HEK293T (cell line): Measurements from ENCODE around the gene NFATC1.

Experiments
- CTCF ChIA-PET: fragments of 350-600 bp; formaldehyde crosslinking; extraction: SDS; loops from one replicate; lab custom pipeline; 2021; ENCODE audit warnings: antibody characterized with exemption, inconsistent platforms; lab: Yijun Ruan, JAX
- POLR2A ChIA-PET: fragments of 350-600 bp; formaldehyde crosslinking; extraction: SDS; loops from one replicate; lab custom pipeline; 2020; ENCODE audit warnings: antibody characterized with exemption, inconsistent platforms; lab: Yijun Ruan, JAX
- DNase-seq: peaks from one replicate; pipeline ENCODE4 v3.0.0; 2012; ENCODE audit warnings: mixed read lengths; ENCODE audit errors: extremely low spot score
- ARNT ChIP-seq: fragments of 450-650 bp; IDR thresholded peaks from 2 replicates; pipeline ENCODE4 v1.6.1; 2017; ENCODE audit warnings: mild to moderate bottlenecking
- BHLHE40 ChIP-seq: fragments of 450-650 bp; IDR thresholded peaks from 2 replicates; pipeline ENCODE4 v1.6.1; 2016; ENCODE audit warnings: mild to moderate bottlenecking, moderate library complexity, borderline replicate concordance
- CTBP1 ChIP-seq: fragments of 450-650 bp; IDR thresholded peaks from 2 replicates; pipeline ENCODE4 v1.6.1; 2016; ENCODE audit warnings: borderline replicate concordance
- ELF4 ChIP-seq: fragments of 450-650 bp; IDR thresholded peaks from 2 replicates; pipeline ENCODE4 v1.6.1; 2017; ENCODE audit warnings: antibody characterized with exemption
- FOXA1 ChIP-seq: fragments of 450-650 bp; IDR thresholded peaks from 2 replicates; pipeline ENCODE4 v1.6.1; 2016; ENCODE audit warnings: mild to moderate bottlenecking
- FOXK2 ChIP-seq: fragments of 450-650 bp; IDR thresholded peaks from 2 replicates; pipeline ENCODE4 v1.6.1; 2016; ENCODE audit warnings: mild to moderate bottlenecking
- FOXM1 ChIP-seq: fragments of 450-650 bp; IDR thresholded peaks from 2 replicates; pipeline ENCODE4 v1.6.1; 2017; ENCODE audit warnings: mild to moderate bottlenecking, borderline replicate concordance
- HDGF ChIP-seq: fragments of 450-650 bp; IDR thresholded peaks from 2 replicates; pipeline ENCODE4 v1.6.1; 2017; ENCODE audit warnings: antibody characterized with exemption, borderline replicate concordance
- L3MBTL2 ChIP-seq: fragments of 450-650 bp; conservative IDR thresholded peaks from 2 replicates; pipeline ENCODE4 v1.6.1; 2016; ENCODE audit warnings: mild to moderate bottlenecking
- LEF1 ChIP-seq: fragments of 450-650 bp; IDR thresholded peaks from 2 replicates; pipeline ENCODE4 v1.6.1; 2017; ENCODE audit warnings: mild to moderate bottlenecking, borderline replicate concordance
- NFRKB ChIP-seq: fragments of 450-650 bp; IDR thresholded peaks from 2 replicates; pipeline ENCODE4 v1.6.1; 2016; ENCODE audit warnings: mild to moderate bottlenecking, moderate library complexity
- PKNOX1 ChIP-seq: fragments of 450-650 bp; IDR thresholded peaks from 2 replicates; pipeline ENCODE4 v1.6.1; 2016
- SP1 ChIP-seq: fragments of 450-650 bp; IDR thresholded peaks from 2 replicates; pipeline ENCODE4 v1.6.1; 2017
- SUZ12 ChIP-seq: fragments of 450-650 bp; IDR thresholded peaks from 2 replicates; pipeline ENCODE4 v1.6.1; 2016; ENCODE audit warnings: mild to moderate bottlenecking
- TARDBP ChIP-seq: fragments of 450-650 bp; IDR thresholded peaks from 2 replicates; pipeline ENCODE4 v1.6.1; 2016
- ZNF384 ChIP-seq: fragments of 450-650 bp; IDR thresholded peaks from 2 replicates; pipeline ENCODE4 v1.6.1; 2016

NFATC1 gene

GRCh38 chr18:79396431-79397246 is 909 bp downstream of the NFATC1 start:
- POLR2A ChIA-PET: no interaction called here
- CTCF ChIA-PET: interaction anchor here (0.6 to 1.1 kb wide), 2 partner anchors 18 to 211 kb away, joined by 3 to 4 read pairs; no protein-coding TSS in a partner anchor
- no peak for DNase-seq
- peak; percentile 39; the same call in 1 of the 2 replicates for TF ChIP-seq L3MBTL2
- TF ChIP-seq FOXK2: no peak

- no peak for DNase-seq
- TF ChIP-seq CTBP1: no peak
- TF ChIP-seq SP1: no peak
- TF ChIP-seq FOXM1: no peak
- no peak for TF ChIP-seq PKNOX1
- TF ChIP-seq LEF1: no peak
- TF ChIP-seq SUZ12: no peak
- no peak for TF ChIP-seq FOXA1
- TF ChIP-seq BHLHE40: no peak
- no peak for TF ChIP-seq HDGF
- no peak for TF ChIP-seq FOXK2
- no peak for TF ChIP-seq ARNT
- no peak for TF ChIP-seq TARDBP
- TF ChIP-seq NFRKB: no peak
- TF ChIP-seq L3MBTL2: no peak
- no peak for TF ChIP-seq ELF4
- no peak for TF ChIP-seq ZNF384
- CTCF ChIA-PET: interaction anchor here (0.6 to 1.1 kb wide), 2 partner anchors 19 to 210 kb away, joined by 3 to 4 read pairs; no protein-coding TSS in a partner anchor
- POLR2A ChIA-PET: no interaction called here
Measured at GRCh38 chr18:79397247-79397829, 1.6 kb downstream of the NFATC1 start.

- ChIA-PET POLR2A (no interaction called here), CTCF (no interaction called here)
- TF ChIP-seq SUZ12 (no peak), SP1 (no peak), ARNT (no peak), FOXM1 (no peak), NFRKB (no peak), LEF1 (no peak), CTBP1 (no peak), ZNF384 (no peak), FOXK2 (no peak)
- DNase-seq: no peak
Measured at GRCh38 chr18:79397830-79398761, 2.4 kb downstream of the NFATC1 start.

GRCh38 chr18:79399275-79400081 is 3.7 kb downstream of the NFATC1 start:
- POLR2A ChIA-PET: no interaction called here
- no peak for DNase-seq

More at GRCh38 chr18:79399275-79400081, 3.7 kb downstream of the NFATC1 start:
- TF ChIP-seq SP1 (no peak), SUZ12 (no peak), TARDBP (no peak), FOXK2 (no peak), FOXM1 (no peak), FOXA1 (no peak), ZNF384 (no peak), NFRKB (no peak), ELF4 (no peak), L3MBTL2 (no peak), LEF1 (no peak), ARNT (no peak), CTBP1 (no peak), PKNOX1 (no peak), BHLHE40 (no peak), HDGF (no peak)
- CTCF ChIA-PET: no interaction called here
